Endometrium (tissue), 2 donors: ENCODE data around the gene TMEM72.

Experiments used
- FAIRE-seq: peaks from 2 replicates; lab custom pipeline; 2012; peaks lifted over from hg19 to GRCh38; lab: Jason Lieb, UNC
- donor health status: control.
- donor health status: control.

The TMEM72 gene

DNA sequence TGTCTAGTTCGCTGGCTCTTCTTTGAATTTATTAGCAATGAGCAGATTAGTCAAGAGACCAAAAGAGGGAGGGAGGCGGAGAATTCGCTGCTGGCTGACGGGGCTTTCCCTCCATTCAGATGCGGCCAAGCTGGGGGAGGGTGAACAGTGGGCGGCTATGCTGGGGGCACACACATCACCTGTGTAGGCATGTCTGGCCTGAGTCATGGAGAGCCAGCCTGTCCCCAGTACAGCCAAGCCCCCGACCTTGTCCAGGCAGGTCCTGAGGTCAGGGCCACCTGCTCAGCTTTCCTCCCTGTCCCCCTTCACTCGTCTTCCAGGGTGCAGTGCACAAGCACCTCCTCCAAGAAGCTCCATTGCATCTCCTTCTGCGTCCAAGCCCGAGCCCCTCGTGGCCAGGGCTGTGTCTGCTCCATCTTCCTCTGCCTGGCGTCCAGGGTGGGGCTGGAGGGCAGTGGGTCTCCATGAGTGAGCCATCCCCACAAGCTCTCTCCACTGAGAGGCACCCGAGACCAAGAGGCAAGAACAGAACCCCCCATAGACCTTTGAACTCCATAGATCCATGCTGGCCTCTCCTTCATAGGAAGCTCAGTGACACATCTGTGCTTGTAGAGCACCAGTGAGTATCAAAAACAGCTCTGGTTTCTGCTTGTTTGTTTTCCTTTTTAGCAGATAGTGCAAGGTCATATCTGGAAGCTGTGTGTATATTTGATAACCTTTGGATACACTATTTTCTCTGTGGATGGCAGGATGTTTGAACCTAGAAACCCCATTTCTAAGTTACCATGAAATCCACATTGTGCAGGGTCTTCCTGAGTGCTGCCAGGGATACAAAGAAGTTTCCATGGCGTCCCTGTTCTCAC is 69.4 kb downstream of the TMEM72 start:
- no peak for FAIRE-seq

DNA sequence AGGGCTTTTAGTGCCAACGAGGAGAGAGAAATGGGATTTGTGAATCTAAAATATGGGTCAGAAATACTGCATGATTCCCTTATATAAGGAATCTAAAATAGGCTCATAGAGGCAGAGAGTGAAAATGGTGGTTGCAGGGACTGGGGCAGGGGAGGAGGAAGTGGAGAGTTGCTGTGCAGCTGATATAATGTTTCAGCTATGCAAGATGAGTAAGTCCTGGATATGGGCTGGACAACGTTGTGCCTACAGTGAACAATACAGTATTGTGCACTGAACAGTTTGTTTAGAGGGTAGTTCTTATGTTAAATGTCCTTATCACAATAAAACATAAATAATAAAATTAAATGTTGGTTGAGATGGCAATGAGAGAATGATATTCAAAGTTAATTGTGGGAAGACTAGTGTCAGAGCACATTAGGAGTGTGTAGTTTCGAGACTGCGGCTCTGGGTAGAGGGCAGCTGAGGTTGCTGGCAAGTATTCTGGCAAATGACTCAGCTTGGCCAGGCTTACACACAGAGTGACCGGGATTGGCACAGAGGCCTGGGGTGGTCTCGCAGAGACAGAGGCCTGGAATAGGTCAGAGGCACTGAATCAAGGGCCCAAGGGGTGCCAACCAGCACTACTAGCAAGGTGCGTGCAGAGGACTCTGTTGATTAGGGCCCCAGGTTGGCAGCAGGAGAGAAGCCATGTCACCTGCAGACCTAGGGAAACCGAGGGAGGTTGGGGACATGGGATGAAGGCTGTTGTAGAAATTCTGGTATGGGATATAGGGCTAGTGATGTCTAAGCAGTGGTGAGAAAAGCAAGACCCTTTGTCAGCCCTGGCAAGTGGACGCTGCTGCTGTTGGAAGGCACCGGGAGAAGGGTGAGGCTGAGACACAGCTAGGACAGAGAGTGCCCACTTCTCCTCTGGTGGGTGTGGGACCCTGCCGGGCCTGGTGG is 70.3 kb downstream of the TMEM72 start:
- no peak for FAIRE-seq

DNA sequence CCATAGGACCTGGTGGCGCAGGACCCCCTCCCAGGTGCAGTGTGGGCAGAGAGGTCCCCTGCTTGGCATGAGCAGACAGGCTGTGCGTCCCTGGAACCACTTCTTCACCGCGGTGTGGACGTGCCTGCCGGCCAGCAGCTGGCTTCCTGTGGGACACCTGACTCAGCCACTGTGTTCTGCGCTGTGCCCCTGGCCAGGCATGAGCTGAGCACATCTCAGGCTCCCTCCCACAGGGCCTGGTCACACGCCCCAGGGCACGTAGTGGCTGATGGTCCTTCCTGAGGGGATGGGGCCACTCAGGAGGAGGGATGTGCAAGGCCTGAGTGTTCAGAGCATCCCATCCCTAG is 71.0 kb downstream of the TMEM72 start:
- FAIRE-seq, result no peak

DNA sequence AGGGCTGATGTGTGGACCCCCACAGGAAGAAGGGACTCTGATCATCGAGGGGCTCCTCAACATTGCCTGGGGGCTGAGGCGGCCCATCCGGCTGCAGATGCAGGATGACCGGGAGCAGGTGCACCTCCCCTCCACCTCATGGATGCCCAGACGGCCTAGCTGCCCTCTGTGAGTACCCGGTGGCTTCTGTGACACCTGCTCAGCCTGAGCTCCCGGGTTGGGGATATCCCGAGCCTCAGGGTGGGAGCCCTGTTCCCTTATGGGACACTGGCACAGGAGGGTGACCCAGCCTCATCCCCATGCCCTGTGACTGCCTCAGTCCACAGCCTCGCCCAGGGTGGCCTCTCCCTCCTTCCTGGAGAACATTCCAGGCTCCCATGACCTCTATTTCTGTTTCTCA is 71.4 kb downstream of the TMEM72 start:
- FAIRE-seq, result no peak

DNA sequence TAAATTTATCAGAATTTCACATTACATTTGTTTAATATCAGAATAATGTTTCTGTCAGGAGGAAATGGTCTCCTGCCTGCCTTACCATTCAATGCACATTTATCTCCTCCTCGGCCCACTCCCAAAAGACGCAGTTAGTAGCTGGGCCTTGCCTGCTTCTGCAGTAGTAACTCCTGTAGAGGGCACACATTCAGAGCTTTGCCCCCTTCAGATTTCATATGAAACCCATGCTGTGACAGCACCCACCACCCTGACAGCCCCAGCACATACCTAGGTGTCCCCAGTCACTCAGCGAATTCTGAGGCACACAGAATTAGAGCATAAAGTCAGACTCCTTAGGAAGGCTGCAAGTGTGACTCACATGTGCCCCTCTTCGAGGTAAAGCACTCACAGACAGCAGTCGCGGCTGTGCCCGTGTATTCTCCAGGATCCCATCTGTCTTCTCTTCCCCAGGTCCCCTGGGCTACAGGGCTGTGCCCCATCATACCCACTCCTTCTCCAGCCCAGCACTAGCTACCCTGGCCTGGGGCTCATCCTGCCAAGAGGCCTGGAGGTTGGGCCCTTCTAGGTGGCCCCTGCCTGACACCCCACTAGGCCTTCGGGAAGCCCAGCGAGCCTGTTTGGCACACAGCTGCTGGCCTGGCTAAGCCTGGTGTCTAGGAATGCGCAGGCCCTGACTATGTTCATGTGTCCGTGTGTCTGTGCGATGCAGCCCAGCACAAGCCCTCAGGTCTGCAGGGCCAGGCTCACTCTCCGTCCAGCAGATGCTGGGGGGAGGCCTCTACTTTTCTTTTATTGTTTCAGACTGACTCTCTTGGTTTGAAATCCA is 72.1 kb downstream of the TMEM72 start:
- no peak for FAIRE-seq

DNA sequence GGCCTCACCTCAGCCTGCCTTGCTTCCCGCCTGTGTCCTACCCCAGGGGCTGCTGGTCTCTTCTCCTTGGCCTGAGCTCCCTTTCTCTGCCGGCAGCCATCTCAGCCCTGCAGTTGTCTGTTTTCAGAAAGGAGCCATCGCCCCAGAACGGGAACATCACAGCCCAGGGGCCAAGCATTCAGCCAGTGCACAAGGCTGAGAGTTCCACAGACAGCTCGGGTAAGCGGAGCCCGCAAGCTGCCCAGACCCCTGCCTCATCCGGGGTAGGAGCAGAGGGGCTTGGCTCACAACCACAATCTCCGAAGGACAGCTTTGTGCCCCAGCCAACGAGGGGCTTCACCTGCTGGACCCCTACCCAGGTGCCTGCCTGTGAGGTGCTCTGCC is 72.8 kb downstream of the TMEM72 start:
- no peak for FAIRE-seq

DNA sequence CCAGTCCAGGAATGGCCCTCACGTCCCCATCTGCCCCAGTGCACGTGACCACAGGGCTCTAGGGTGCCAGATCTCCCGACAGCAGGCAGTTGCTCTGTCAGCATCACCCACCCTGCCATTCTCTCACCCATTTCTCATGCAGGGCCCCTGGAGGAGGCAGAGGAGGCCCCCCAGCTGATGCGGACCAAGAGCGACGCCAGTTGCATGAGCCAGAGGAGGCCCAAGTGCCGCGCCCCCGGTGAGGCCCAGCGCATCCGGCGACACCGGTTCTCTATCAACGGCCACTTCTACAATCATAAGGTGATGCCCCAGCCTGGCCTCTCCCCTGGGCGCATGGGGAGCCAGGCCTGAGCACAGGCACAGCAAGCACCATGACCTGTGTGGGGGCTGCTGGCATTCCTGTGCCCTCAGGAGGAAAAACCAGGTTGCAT is 73.5 kb downstream of the TMEM72 start:
- FAIRE-seq, result no peak

DNA sequence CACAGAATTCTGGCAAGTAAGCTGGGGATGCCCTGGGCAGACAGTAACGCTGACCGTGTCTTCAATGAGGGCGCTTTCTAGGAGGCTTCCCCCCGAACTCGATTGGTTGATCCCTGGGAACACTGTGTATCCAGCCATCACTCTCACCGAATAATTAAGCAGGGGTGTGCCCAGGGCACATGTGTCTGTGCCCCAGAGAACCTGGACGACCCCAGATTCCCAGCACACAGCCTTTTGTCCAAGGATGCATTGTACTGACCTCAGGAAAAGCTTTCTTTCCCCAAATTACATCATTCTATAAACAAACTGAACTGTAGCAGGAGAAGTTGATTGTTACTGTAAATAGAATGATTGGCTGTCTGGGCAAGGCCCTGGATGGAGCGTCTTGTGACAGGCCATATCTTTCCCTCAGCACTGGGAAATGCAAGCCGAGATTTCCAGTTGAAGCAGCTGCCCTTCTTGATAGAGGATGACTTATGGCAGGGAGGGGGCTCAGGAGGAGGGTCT is 74.1 kb downstream of the TMEM72 start:
- no peak for FAIRE-seq

DNA sequence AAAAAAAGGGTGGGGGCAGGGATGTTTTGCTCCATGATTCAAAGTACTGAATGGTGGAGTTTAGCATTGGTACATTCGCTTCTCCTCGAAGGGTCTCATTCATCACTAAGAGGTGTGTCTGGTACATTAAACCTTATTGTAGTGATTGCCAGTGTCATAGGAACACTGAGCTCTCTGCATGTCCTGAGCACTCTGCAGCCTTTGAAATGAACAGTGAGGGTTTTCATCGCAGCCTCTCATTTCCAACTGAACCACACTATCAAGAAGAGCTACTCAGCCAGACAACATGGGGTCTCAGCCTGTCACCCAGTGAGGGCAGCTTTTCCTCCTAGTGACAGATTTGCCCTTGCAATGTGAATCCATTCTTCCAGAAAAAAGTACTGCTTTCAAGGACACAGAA is 75.0 kb downstream of the TMEM72 start:
- FAIRE-seq, result no peak
